ENCODE measurements around the gene PRKCD.

GRCh38 chr3:53153980-53154379 lies 7.0 kb upstream of the PRKCD start:
- TF ChIP-seq CTCF (conservative IDR thresholded peaks at IDR 0.05; ENCODE audit: low read depth, low read length), result no peak
- no peak for TF ChIP-seq POLR2A (IDR thresholded peaks at IDR 0.05; ENCODE audit: low read depth, low read length)
- TF ChIP-seq MXI1 (IDR thresholded peaks at IDR 0.05; ENCODE audit: borderline replicate concordance, low read depth, low read length), result no peak
- TF ChIP-seq RAD21 (IDR thresholded peaks at IDR 0.05; ENCODE audit: low read length), result no peak
- TF ChIP-seq CEBPB (IDR thresholded peaks at IDR 0.05; ENCODE audit: low read depth, low read length), result no peak
- no peak for TF ChIP-seq USF2 (IDR thresholded peaks at IDR 0.05; ENCODE audit: low read depth, low read length)
- TF ChIP-seq CHD1 (IDR thresholded peaks at IDR 0.05; ENCODE audit: low read depth, low read length), result no peak
- no peak for TF ChIP-seq ELK1 (IDR thresholded peaks at IDR 0.05; ENCODE audit: borderline replicate concordance, low read depth, low read length)
- no peak for TF ChIP-seq RCOR1 (IDR thresholded peaks at IDR 0.05; ENCODE audit: insufficient replicate concordance, low read length)
- TF ChIP-seq RFX5 (IDR thresholded peaks at IDR 0.05; ENCODE audit: low read depth, low read length), result no peak
- TF ChIP-seq SMC3 (IDR thresholded peaks at IDR 0.05; ENCODE audit: low read depth, low read length), result no peak
- TF ChIP-seq MAZ (IDR thresholded peaks at IDR 0.05; ENCODE audit: borderline replicate concordance, low read depth, low read length), result no peak

All from IMR-90 (cell line).